ENCODE data around the gene C1QTNF6.

C1QTNF6 gene

DNA sequence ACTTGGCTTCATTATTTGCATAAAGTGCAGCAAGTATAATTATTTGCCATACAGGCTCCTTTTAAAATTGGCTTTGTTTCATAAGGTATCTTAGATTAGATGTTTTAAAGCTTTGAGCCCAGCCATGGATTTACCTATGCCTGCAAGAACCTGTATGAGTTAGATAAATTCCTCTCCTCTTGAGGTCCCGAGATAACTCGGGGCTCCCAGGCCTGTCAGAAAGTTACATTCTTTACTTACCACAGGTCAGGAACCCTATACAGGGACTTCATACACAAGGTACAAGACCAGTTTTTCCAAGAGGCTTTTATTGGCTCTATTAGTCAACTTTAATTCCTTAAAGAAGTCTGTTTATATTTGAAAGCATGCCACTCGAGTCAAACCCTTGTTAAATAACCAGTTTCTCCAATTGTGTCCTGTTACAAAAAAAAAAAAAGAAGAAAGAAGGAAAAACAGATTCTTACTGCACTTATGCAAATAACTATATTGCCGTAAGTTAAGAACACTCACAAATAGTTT is 2.3 kb upstream of the C1QTNF6 start:
- DNase-seq (ENCODE audit: low spot score): no peak

DNA sequence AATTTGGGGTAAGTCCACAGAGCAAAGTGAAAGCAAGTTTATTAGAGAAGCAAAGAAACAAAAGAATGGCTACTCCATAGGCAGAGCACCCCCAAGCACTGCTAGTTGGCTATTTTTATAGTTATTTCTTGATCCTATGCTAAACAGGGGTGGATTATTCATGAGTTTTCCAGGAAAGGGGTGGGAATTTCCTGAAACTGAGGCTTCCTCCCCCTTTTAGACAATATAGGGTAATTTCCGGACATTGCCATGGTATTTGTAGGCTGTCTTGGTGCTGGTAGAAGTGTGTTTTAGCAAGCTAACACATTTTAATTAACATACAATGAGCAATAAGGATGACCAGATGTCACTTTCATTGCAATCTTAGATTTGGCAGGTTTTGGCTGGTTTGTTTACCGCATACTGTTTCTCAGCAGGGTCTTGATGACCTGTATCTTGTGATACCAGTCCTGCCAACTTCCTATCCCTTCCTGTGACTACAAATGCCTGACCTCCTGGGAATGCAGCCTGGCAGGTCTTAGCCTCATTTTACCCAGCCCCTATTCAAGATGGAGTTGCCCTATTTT is 937 bp upstream of the C1QTNF6 start:
- no peak for DNase-seq (ENCODE audit: low spot score)

DNA sequence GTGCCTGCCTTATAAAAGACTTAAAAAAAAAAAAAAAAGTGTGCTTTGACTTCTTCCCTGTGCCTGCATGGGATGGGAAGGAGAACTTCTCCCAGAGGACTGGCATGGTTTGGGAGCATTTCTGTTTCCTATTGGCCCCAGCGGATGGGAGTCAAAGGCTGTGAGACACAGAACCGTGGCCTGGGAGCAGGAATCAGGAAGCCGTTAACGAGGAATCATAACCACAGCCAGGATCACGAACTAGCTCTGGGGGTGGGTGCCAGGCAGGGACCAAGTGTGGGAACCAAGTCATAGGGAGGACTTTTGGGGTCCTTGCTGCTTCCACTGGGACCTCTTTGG is 526 bp downstream of the C1QTNF6 start:
- DNase-seq (ENCODE audit: low spot score): no peak

DNA sequence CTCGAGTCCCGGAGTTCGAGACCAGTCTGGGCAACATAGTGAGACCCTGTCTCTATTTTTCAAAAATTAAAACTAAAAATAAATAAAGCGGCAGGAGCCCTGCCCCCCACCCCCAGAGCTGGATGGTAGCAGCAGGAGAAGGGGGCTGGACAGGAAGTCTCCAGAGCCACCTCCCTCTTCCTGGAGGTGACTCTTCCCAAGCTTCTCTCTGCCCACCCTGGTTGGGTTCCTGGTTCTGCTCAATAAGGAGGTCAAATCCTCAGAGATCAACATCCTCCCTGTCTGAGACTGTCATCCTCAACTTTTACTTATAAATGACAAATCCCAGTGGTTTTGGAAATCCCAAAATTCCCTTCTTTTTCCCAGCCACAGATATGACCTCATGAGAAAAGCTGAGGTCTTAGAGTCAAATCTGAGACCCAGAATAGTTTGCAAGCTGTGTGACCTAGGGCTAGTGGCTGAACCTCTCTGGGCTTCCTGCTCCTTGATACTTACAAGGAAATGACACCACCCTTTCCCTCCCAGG is 987 bp downstream of the C1QTNF6 start:
- DNase-seq (ENCODE audit: low spot score): no peak

DNA sequence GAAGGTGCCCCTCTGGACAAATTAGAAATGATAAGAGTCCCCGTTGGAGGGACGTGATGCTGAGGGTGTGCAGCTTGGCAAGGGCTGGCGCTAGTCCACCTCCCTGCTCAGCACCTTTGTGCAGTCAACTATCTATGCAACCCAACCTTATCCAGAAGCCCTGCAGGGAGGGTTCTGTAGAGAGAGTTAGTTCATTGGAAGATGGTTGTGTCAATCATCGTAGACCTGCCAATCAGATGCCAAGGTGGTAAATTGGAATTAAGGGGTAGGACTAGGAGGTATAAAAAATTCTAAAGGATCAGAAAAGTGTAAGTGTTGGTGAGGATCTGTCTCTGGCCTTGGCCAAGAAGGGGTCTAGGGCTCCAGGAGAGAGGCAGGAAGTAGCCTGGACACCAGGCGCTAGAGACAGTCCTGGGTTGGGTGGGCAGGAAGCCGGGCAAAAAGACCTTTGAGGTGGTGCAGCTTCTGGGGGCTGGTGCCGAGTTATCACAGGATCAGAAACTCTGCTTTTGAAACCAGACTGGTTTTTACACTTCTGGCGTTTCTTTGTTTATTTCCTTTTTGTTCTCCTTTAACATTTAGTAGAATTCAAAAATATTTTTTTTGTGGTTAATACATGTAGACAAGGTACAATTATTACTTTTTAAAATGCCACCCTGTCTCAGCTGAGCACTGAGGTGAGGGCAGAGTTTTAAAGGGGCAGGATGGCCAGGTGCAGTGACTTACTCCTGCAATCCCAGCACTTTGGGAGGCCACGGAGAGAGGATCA is 1.6 kb downstream of the C1QTNF6 start:
- peak; percentile 85 for DNase-seq (ENCODE audit: low spot score)

DNA sequence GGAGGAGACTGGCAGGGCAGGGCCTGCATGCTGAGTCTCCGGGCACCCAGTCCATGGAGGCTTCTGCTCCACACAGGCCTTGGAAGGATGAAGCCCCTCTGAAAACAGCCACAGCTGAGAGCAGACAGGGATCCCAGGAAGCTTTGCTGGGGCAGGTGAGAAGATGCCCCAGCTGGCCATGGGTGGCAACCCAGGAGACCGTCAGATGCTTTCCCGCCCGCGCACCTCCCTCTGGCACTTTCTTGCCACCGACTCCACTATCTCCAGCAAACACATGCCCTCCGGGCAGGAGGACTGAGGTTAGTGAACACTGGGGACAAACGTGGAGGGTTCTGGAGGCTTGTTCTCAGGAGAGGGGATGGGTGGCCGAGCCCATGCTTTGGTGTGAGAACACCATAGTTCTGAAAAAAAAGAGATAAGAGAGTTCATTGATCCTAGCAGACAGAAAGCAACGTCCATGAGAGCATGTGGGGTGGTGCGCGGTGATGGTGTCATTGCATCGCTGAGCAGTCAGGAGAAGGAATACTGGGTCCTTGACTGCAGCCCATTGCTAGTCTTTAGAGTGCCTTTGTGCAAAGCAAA is 2.3 kb downstream of the C1QTNF6 start:
- no peak for DNase-seq (ENCODE audit: low spot score)

DNA sequence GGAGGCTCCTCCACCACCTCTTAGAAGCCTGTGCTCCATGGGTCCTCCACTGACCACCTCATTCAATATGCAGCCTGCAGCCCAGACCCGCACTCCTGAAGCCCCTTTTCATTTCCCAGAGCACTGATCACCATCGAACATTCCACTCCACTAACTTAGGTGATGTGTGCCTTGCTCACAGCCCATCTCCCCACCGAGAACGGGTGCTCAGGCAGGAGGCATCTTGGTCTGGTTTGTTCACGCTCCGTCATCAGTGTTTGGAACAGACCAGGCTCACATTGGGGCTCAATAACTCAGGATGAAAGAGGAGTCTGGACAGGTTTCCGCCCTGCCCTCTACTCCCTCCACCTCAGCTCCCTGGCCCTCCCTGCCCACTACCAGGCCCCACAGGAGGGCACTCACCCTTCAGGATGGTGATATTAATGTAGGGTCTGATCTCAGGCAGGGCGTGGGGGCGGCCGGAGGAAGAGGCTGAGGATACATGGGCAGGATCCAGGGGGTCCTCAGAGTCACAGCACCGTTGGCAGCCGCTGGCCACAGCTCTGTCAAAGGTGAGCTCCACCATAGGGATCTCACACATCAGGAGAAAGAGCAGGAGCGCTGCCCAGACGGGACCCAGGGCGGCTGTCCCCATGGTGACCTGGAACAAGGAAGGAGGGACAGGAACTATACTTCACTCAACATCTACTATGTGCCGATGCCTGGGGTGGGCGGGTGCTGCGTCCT is 3.1 kb downstream of the C1QTNF6 start:
- no peak for DNase-seq (ENCODE audit: low spot score)

DNA sequence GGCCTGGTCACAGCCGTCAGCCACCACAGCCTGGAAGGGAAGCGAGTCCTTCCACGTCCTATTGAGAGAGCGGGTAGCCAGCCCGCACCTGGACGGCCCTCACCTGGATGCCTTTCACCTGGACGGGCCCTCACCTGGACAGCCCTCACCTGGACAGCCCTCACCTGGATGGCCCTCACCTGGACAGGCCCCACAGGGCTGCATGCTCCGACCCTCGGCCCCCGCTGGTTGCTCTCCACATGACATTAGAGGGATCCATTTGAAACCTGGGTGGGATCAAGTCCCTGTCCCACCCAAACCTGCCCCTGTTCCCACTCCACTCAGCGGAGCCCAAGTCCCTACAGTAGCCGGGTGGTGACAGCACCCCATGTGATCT is 3.7 kb downstream of the C1QTNF6 start:
- no peak for DNase-seq (ENCODE audit: low spot score)

DNA sequence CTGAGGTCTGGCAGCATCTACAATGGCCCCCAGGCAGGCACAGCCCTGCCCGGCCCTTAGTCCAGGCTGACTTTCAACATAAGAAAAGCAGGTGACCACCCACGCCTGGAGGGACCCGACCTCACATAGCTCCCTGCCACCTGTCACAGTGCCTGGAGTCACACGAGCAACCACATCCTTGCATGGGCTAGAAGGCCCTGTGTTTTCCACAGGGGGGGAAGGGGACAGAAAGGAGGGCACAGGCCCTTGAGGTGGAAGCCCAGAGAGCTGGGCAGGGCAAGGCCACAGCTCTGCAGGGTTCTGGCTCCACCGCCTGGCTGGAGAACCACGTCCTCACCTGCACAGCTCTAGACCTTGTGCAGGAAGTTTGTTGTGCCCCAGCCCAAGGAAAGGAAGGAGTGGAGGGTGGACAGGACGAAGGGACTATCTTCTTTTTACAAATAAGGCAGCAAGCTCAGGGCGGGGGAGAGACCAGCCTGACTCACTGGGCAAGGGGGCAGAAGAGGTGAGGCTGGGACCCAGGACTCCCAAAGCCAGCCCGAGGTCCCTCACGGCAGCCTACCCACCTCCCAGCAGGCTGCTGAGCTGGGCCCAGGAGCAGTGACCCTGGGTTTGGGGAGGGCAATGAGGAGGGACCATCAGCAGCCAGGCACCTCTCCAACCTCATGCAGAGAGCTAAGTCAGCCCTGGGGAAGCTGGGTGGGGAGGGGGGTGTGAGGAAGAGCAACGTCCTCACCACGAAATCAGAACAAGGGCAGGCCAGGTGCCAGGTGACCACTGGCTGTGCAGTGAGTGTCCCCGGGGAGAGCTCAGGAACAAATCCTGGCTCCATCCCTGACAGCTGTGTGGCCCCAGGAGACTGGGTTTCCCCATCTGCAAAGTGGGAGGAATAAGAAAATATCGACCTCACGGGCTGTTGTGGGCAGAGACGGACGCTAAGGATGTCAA is 4.3 kb downstream of the C1QTNF6 start:
- DNase-seq (ENCODE audit: low spot score): no peak

DNA sequence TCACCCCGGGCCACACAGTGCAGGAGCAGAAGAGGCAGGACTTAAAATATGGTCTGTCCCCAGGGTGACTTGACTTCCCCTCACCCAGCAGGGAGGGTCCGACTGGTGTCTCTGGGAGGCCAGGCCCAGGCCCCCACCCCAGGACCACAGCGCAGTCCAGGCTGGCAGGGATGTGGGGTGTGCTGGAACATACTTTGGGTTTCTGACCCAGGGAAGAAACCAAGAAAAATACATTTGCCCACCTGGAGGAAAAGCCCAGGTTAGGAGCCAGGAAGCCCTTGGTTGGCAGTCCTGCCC is 5.2 kb downstream of the C1QTNF6 start:
- no peak for DNase-seq (ENCODE audit: low spot score)

DNA sequence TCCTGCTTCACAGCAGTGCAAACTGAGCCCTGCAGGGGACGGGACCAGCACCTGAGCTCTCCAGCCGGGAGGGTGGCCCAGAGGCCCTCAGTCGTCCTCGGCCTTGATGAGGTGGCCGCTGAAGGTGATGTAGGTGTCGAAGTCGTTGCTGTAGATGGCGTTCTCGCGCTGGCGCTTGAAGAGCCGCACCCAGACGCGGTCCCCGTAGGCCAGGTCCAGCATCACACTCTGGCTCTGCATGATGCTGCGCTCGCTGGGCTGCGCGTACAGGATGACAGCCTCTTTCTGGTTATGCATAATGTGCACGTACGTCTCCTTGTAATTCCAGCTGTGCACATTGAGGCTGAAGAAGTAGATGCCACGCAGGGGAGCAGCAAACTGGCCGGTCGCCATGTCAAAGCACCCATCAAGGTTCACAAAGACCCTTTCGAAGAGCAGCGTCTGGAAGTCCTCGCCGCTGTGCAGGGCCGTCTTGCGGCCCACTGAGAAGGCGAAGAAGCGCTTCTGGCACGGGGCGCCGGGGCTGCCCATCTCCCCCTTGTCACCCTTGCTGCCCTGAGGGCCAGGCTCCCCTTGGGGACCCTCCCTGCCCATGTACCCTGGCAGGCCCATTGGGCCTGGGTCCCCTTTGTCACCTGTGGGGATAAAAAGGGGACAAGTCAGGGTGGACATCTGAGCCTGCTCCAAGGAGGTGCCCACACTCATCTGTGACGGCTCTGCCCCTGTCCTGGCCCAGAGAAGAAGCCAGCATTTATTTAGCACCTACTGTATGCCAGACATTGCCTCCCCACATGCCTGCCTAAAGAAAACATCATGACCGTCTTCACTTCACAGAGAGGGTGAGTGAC is 5.7 kb downstream of the C1QTNF6 start:
- DNase-seq (ENCODE audit: low spot score): no peak

DNA sequence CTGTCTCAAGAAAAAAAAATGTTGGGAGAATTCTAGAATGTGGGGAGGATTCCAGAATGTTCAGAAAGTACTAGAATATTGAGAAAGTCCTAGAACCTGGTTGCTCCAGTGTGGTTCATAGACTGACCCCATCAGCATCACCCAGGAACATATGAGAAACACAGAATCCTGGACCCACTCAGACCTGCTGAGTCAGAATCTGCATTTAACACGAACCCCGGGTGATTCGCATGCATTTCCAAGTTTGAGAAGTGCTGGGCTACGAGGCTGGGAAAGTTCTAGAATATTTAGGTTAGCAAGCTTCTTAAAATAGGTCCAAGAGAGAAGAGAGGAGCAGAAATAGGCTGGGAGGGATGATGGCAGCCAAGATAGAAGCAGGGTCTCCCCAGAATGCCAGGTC is 6.4 kb downstream of the C1QTNF6 start:
- no peak for DNase-seq (ENCODE audit: low spot score)

DNA sequence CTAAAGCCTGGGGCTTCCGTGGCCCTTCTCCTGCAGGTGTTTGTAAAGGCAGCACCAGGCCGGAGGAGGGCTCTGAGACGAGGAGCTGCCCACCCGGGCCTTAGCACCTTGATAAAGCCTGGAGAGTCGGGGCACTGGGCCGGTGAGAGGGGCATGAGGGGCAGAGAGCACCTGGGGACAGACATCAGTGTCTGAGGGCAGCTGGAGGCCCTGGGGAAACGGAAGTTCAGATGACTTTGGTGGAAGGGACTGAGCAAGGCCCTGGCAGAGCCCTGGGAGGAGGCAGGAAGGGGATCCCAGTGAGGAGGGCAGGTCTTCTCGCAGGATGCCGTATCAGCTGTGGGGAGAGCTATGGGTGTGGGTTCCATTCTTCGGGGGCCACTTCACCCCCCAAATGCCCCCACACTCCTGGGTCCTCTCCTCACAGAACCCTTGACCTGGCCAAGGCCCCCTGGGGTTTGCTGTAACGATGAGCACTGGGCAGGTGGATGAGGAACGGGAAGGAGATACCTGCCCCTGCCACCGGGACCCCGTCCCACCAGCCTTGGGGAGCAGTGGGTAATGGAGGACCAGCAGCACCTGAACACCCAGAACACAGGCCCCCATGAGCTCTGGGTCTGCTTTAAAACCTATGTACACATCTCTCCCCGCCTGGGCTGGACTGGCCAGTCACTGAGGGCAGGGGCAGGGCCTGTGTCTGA is 7.4 kb downstream of the C1QTNF6 start:
- DNase-seq (ENCODE audit: low spot score): no peak

DNA sequence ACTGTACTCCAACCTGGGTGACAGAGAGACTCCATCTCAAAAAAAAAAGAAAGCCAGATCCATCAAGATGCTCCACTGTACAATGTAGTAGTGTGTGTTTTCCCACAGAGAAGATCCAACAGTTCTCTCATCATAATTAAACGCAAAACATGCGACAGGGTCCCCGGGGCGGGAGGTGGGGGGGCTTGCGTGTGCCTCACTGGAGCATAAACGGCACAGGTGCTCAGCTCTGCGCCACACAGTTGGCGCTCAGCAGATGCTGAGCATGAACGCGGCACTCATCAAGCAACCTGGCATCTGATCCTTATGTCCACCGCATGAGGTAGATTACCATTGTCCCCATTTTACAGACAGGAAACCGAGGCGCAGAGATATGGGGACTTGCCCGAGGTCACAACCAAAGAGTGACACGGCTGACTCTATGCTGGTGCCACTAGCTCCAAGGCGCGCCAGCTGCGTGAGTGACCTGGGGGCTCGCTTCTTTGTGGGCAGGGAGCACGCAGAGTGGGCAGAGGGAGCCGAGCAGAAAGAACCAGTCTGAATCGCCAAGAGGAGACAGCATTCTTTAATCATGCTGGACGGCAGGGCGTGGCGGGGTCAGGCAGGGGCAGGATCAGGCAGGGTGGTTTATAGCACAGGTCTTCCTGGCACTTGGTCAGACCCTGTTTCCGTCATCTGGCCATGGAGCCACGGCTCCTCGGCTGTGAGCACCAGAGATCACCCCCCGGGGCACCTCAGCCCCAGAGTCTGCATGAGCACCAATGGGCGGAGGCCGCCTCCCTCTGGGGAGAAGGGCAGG is 8.2 kb downstream of the C1QTNF6 start:
- no peak for DNase-seq (ENCODE audit: low spot score)

DNA sequence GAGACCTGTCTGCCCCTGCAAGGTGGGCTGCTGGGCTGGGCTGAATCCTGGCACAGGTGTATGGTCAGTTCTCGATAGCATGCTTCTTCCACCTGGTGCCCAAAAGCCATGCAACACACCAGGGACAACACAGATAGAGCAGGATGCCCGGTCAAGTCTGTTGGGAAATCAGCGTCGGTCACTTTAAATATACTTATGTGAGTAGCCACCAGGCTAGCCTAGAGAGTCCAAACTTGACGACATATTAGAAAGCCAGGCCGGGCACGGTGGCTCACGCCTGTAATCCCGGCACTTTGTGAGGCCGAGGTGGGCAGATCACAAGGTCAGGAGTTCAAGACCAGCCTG is 8.9 kb downstream of the C1QTNF6 start:
- no peak for DNase-seq (ENCODE audit: low spot score)

DNA sequence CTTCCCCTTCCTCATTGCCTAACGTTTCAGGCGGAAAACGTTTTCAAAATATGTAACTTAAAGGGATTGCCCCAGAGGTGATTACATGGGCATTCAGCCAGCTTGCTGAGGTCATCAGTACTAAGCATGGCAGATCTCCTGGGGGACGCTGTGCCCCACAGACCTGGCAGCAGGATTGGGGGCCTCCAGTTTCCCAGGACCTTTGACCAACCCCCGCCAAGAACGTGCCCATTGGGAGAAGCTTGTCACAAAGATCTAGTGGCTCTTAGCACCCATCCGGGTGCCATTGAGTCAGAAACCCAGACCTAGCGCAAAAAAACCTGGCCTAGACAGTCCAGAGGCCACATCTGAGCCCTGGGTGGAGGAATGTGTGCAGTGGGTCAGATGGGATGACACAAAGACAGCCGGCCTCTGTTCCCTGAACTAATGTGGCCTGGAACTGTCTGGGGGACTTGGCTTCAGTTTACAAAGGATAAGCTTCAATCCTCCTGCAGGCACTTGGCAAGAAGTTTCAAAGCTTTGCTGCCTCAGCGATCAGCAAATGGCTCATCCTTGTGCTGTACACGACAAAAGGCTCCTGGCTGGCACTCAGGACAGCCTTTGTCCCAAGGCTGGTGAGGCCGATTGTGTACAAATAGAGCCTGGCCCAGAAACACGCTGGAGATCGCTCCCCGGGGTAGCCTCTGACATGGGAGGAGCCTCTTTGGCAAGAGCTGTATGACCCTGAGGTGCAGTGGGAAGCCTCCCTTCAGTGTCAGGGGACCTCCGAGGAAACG is 9.5 kb downstream of the C1QTNF6 start:
- DNase-seq (ENCODE audit: low spot score): no peak

DNA sequence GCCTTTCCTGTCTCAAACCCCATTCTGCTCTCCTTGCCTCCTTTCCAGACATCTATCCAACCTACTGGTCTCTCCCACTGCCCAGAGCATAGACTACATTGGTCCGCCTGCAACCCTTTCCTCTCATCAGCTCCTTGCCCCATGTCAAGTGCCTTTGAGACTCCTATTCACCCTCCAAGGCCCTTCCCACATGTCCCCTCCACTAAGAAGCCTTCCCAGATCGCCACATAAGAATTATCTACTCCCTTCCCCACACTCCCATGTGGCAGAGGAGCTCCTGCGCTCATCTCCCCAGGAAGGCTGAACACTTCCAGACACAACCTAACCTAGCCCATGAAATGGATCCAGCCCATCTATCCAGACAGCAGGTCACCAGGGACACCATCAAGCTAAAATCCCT is 10.3 kb downstream of the C1QTNF6 start:
- no peak for DNase-seq (ENCODE audit: low spot score)

DNA sequence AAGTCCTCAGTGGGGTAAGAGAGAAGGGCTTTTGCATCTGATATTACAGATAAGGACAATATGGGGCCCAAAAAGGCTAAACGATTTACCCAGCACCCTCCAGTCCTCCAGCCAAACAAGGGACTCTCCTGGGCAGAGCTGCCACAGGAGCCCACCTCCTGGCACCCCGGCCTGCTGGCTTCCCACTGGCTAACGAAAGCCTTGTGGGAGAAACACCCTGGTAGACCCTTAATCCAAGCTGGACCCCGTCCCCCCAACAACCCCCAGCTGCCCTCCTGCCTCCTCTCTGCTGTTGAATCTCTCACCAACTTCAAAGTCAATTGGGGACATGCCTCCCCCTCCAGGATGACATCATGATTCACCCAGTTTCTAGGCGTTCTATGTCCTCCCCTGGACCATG is 10.8 kb downstream of the C1QTNF6 start:
- no peak for DNase-seq (ENCODE audit: low spot score)

Data from NAMALWA (cell line).